Parathyroid adenoma (tissue), 2 donors: Measurements from ENCODE around the gene UNCX.

ENCODE experiments used
- H2AFZ ChIP-seq: fragments of 300-600 bp; sonication (generic); one replicate; pipeline ENCODE4 v1.7.0; 2017; ENCODE audit warnings: antibody characterized with exemption, mild to moderate bottlenecking
- H3K27ac ChIP-seq: fragments of 300-600 bp; sonication (generic); one replicate; pipeline ENCODE4 v1.7.0; 2017
- H3K27me3 ChIP-seq: fragments of 300-600 bp; sonication (generic); one replicate; pipeline ENCODE4 v1.7.0; 2017; ENCODE audit warnings: low read length; ENCODE audit not compliant: control insufficient read depth, insufficient read depth
- H3K36me3 ChIP-seq: fragments of 300-600 bp; sonication (generic); one replicate; pipeline ENCODE4 v1.7.0; 2017; ENCODE audit warnings: low read length; ENCODE audit not compliant: control insufficient read depth, insufficient read depth
- H3K4me1 ChIP-seq: fragments of 300-600 bp; sonication (generic); one replicate; pipeline ENCODE4 v1.7.0; 2017; ENCODE audit warnings: control low read depth
- H3K4me2 ChIP-seq: fragments of 300-600 bp; sonication (generic); one replicate; pipeline ENCODE4 v1.7.0; 2017; ENCODE audit warnings: low read length
- H3K4me3 ChIP-seq: fragments of 300-600 bp; sonication (generic); one replicate; pipeline ENCODE4 v1.7.0; 2017; ENCODE audit warnings: low read depth, low read length
- H3K79me2 ChIP-seq: fragments of 300-600 bp; sonication (generic); one replicate; pipeline ENCODE4 v1.7.0; 2017; ENCODE audit warnings: control low read depth
- H3K9ac ChIP-seq: fragments of 300-600 bp; sonication (generic); one replicate; pipeline ENCODE4 v1.7.0; 2017; ENCODE audit warnings: mild to moderate bottlenecking
- H3K9me3 ChIP-seq: fragments of 300-600 bp; sonication (generic); one replicate; pipeline ENCODE4 v1.7.0; 2017; ENCODE audit warnings: low read length; ENCODE audit not compliant: control insufficient read depth
- CTCF ChIP-seq: fragments of 300-600 bp; sonication (generic); IDR thresholded peaks from one replicate; pipeline ENCODE4 v1.7.0; 2017; ENCODE audit warnings: antibody characterized with exemption, mild to moderate bottlenecking
- donor health status: primary hyperparathyroidism.

UNCX gene

GRCh38 chr7:1232103-1232466, 587 bp upstream of the UNCX start:
- H3K79me2 ChIP-seq = no peaks in the 10 kb centered on the region
- no peak overlapping the region for H3K4me2 ChIP-seq
- H3K9ac ChIP-seq = no peak overlapping the region
- H3K36me3 ChIP-seq = no peaks in the 10 kb centered on the region
- peaks cover 38% of the 10 kb centered on the region for H3K27me3 ChIP-seq
- H3K4me1 ChIP-seq = no peaks in the 10 kb centered on the region
- TF ChIP-seq CTCF = no peak
- H3K4me3 ChIP-seq = no peak overlapping the region
- no peak overlapping the region for H2AFZ ChIP-seq
- no peak overlapping the region for H3K27ac ChIP-seq
- no peaks in the 10 kb centered on the region for H3K9me3 ChIP-seq

DNA sequence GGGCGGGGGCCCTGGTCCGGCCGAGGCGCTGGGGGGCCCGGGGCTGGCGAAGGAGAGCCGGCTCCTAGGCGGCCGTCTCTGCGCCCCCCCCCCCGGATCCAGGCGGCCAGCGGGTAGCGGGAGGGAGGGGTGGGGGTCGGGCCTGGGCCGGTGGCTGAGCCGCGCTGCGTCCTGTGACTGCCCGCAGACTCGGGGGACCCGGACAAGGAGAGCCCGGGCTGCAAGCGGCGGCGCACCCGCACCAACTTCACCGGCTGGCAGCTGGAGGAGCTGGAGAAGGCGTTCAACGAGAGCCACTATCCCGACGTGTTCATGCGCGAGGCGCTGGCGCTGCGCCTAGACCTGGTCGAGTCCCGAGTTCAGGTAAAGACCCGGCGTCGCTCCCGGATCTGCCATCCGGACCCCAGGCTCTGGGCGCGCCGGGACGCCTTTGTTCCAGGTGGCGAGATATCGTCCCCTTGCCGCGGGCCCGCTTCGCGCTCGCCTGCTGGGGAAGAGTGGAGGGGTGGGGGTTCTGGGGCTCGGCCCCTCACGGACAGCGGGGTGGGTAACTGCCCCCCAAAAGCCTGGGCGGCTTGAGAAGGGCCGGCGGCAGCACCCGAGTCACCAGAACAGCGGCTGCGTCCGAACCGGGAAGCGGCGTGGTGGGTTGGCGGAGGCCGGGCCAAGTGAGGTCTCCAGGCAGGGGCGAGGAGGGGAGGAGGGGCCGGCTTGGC, 819 bp downstream of the UNCX start:
- H3K4me3 ChIP-seq = no peak overlapping the region

GRCh38 chr7:1234049-1234880, 1.6 kb downstream of the UNCX start:
- no peak overlapping the region for H3K27ac ChIP-seq
- no peak overlapping the region for H3K4me3 ChIP-seq
- no peaks in the 10 kb centered on the region for H3K9me3 ChIP-seq
- peaks cover 38% of the 10 kb centered on the region for H3K27me3 ChIP-seq
- TF ChIP-seq CTCF = no peak
- no peaks in the 10 kb centered on the region for H3K36me3 ChIP-seq
- H2AFZ ChIP-seq = no peak overlapping the region
- H3K9ac ChIP-seq = no peak overlapping the region
- no peaks in the 10 kb centered on the region for H3K4me1 ChIP-seq
- H3K4me2 ChIP-seq = no peak overlapping the region
- no peaks in the 10 kb centered on the region for H3K79me2 ChIP-seq

More for the DNA sequence above, 819 bp downstream of the UNCX start:
- H3K27me3 ChIP-seq = peaks cover 31% of the 10 kb centered on the region
- H3K9ac ChIP-seq = no peak overlapping the region
- H3K4me2 ChIP-seq = no peak overlapping the region
- no peaks in the 10 kb centered on the region for H3K9me3 ChIP-seq
- H3K27ac ChIP-seq = no peak overlapping the region
- H2AFZ ChIP-seq = no peak overlapping the region
- H3K36me3 ChIP-seq = no peaks in the 10 kb centered on the region
- no peaks in the 10 kb centered on the region for H3K79me2 ChIP-seq
- no peak for TF ChIP-seq CTCF
- no peaks in the 10 kb centered on the region for H3K4me1 ChIP-seq

GRCh38 chr7:1234881-1235500, 2.3 kb downstream of the UNCX start:
- H3K27me3 ChIP-seq = peaks cover 39% of the 10 kb centered on the region
- no peak overlapping the region for H2AFZ ChIP-seq
- no peak overlapping the region for H3K4me3 ChIP-seq
- H3K9ac ChIP-seq = no peak overlapping the region
- no peaks in the 10 kb centered on the region for H3K36me3 ChIP-seq
- no peaks in the 10 kb centered on the region for H3K9me3 ChIP-seq
- H3K79me2 ChIP-seq = no peaks in the 10 kb centered on the region
- H3K27ac ChIP-seq = no peak overlapping the region
- H3K4me1 ChIP-seq = no peaks in the 10 kb centered on the region
- no peak for TF ChIP-seq CTCF
- H3K4me2 ChIP-seq = no peak overlapping the region
